IPS-18a (cell line): ENCODE measurements around the gene CCDC68.
"Not testable (repeated sequence)": the region's sequence is repeated elsewhere in the genome, so short reads cannot be mapped to it uniquely, and the experiment has no call there.

Source experiments
- H3K27ac ChIP-seq: one replicate; pipeline ENCODE4 v1.5.1; 2013; ENCODE audit warnings: low read length
- H3K27me3 ChIP-seq: one replicate; pipeline ENCODE4 v1.6.1; 2013; ENCODE audit warnings: mild to moderate bottlenecking, low read length; ENCODE audit not compliant: control insufficient read depth, insufficient read depth
- H3K36me3 ChIP-seq: one replicate; pipeline ENCODE4 v1.6.1; 2013; ENCODE audit warnings: low read depth, low read length; ENCODE audit not compliant: control insufficient read depth
- H3K4me1 ChIP-seq: one replicate; pipeline ENCODE4 v1.6.1; 2013; ENCODE audit warnings: low read depth, low read length; ENCODE audit not compliant: control insufficient read depth
- H3K4me3 ChIP-seq: one replicate; pipeline ENCODE4 v1.5.1; 2013; ENCODE audit warnings: low read length
- H3K9ac ChIP-seq: one replicate; pipeline ENCODE4 v1.6.1; 2013; ENCODE audit warnings: mild to moderate bottlenecking, low read length, moderate library complexity
- H3K9me3 ChIP-seq: one replicate; pipeline ENCODE4 v1.6.1; 2013; ENCODE audit warnings: low read depth, low read length; ENCODE audit not compliant: control insufficient read depth

CCDC68 gene

DNA sequence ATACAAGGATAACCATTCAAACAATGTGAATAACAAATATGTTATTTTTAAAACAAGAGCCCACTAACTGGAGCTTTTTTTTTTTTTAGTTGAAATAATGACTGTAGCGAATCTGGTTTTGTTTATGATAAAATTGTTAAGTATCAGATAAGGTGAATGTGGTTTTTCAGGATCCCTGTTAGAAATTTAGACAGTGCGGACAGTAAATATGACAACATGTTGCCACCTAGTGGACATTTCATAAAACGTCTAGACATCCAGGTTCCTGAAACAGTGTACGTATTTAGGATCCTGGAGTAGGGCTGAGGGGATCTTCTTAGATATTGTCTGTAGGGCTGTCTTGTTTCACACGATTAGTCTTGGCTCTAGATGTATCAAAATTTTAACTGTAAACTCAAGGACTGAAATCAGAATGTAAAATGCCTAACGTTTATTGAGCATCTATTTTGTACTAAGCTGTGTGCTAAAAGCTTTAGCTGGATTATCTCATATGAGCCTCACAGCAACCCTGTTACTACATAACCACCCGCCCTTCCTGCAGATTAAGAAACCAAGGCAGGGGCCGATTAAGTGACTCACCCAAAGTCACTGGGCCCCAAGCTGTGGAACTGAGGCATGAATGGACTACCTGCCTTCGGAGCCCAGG is 23.9 kb upstream of the CCDC68 start:
- no peak overlapping the region for H3K27ac ChIP-seq

GRCh38 chr18:54981076-54981475 is 21.8 kb upstream of the CCDC68 start:
- no peak overlapping the region for H3K9ac ChIP-seq
- H3K36me3 ChIP-seq = no peaks in the 10 kb centered on the region
- no peaks in the 10 kb centered on the region for H3K9me3 ChIP-seq
- H3K4me3 ChIP-seq = no peak overlapping the region
- no peaks in the 10 kb centered on the region for H3K27me3 ChIP-seq
- no peaks in the 10 kb centered on the region for H3K4me1 ChIP-seq
- H3K27ac ChIP-seq = no peak overlapping the region

More for the DNA sequence above, 23.9 kb upstream of the CCDC68 start:
- Histone ChIP-seq H3K36me3 (no peaks in the 10 kb centered on the region), H3K4me1 (no peaks in the 10 kb centered on the region), H3K9me3 (no peaks in the 10 kb centered on the region), H3K4me3 (no peak overlapping the region), H3K27me3 (no peaks in the 10 kb centered on the region), H3K9ac (no peak overlapping the region)

- Histone ChIP-seq H3K36me3 (no peaks in the 10 kb centered on the region), H3K27me3 (no peaks in the 10 kb centered on the region), H3K4me3 (no peak overlapping the region), H3K9ac (no peak overlapping the region), H3K4me1 (no peaks in the 10 kb centered on the region), H3K27ac (no peak overlapping the region), H3K9me3 (no peaks in the 10 kb centered on the region)
Observed at GRCh38 chr18:54975598-54975997, 16.3 kb upstream of the CCDC68 start.

GRCh38 chr18:54973046-54973445 is 13.8 kb upstream of the CCDC68 start:
- no peaks in the 10 kb centered on the region for H3K27me3 ChIP-seq
- H3K9ac ChIP-seq = no peak overlapping the region

DNA sequence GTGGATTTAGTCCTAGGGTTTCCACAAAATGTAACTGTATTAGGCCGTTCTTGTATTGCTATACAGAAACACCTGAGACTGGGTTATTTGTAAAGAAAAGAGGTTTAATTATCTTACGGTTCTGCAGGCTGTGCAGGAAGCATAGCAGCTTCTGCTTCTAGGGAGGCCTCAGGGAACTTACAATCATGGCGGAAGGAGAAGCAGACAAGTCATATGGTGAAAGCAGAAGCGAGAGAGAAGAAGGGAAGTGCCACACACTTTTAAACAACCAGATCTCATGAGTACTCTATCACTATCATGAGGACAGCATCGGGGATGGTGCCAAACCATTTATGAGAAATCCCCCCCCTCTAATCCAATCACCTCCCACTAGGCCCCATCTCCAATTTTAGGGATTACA is 9.5 kb upstream of the CCDC68 start:
- Histone ChIP-seq H3K4me3 (no peak overlapping the region), H3K27ac (no peak overlapping the region), H3K9ac (no peak overlapping the region), H3K36me3 (no peaks in the 10 kb centered on the region), H3K9me3 (no peaks in the 10 kb centered on the region), H3K27me3 (no peaks in the 10 kb centered on the region), H3K4me1 (no peaks in the 10 kb centered on the region)

More at GRCh38 chr18:54973046-54973445, 13.8 kb upstream of the CCDC68 start:
- Histone ChIP-seq H3K4me1 (no peaks in the 10 kb centered on the region), H3K27ac (no peak overlapping the region), H3K36me3 (no peaks in the 10 kb centered on the region), H3K9me3 (no peaks in the 10 kb centered on the region), H3K4me3 (no peak overlapping the region)

GRCh38 chr18:54968237-54968636 is 9.0 kb upstream of the CCDC68 start:
- H3K4me1 ChIP-seq, H3K27ac ChIP-seq, H3K4me3 ChIP-seq, H3K9me3 ChIP-seq, H3K36me3 ChIP-seq, H3K9ac ChIP-seq, H3K27me3 ChIP-seq: not testable (repeated sequence)

GRCh38 chr18:54967786-54968185 is 8.5 kb upstream of the CCDC68 start:
- H3K27ac ChIP-seq = no peak overlapping the region

DNA sequence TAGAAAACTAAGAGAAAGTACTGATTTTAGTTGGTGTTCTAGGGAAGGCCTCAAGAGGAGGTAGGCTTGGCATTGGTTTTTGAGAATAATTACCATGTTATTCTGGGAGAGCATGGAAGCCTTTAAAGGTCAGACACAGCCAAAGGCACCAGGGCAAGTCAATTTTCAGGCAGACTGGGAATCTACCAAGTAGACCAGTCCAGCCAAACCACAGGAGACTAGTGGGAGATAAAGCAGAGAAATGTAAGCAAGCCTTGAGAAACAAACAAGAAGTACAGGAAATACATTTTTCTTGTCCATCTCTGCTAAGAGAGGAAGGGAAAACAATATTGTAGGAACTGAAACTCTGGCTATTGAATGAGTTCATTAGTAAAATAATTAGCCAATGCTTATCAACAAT is 5.5 kb upstream of the CCDC68 start:
- H3K9ac ChIP-seq = no peak overlapping the region
- no peaks in the 10 kb centered on the region for H3K4me1 ChIP-seq
- H3K36me3 ChIP-seq = no peaks in the 10 kb centered on the region
- no peak overlapping the region for H3K4me3 ChIP-seq
- H3K27me3 ChIP-seq = no peaks in the 10 kb centered on the region
- no peaks in the 10 kb centered on the region for H3K9me3 ChIP-seq
- no peak overlapping the region for H3K27ac ChIP-seq

More at GRCh38 chr18:54967786-54968185, 8.5 kb upstream of the CCDC68 start:
- Histone ChIP-seq H3K9ac (no peak overlapping the region), H3K9me3 (no peaks in the 10 kb centered on the region), H3K36me3 (no peaks in the 10 kb centered on the region), H3K4me3 (no peak overlapping the region), H3K27me3 (no peaks in the 10 kb centered on the region), H3K4me1 (no peaks in the 10 kb centered on the region)

DNA sequence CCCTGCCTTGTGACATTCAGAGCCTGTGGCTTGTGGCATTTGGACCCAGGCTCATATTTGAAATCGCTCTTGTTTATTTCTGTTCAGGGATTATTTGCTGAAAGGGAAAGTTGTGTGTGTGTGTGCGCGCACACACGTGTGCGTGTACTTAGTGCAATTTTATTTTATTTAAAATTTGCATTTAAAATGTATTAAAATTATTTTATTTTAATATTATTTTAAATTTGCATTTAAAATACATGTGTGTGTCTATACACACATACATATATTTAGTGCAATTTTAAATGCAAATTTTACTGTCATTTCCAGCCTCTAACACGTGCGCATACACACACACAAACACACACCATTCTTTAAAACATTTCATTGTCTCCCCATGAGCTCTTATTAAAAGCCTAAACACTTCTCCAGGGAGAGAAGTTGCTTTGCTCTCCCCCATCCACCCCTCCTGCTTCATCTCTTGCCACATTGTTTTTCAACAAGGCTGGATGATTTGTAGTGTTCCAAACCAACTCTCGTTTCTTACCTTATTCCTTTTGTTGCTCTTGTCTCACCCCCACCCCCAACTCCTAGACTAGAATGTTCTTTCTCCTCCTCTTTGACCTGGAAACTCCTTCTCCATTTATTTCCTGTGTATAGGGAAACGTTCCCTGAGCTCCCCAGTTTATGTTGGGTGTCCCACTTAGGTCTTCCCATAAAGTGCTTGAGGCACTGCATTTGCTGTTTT is 3.8 kb upstream of the CCDC68 start:
- no peaks in the 10 kb centered on the region for H3K9me3 ChIP-seq
- H3K4me1 ChIP-seq = no peaks in the 10 kb centered on the region
- no peak overlapping the region for H3K9ac ChIP-seq
- no peaks in the 10 kb centered on the region for H3K36me3 ChIP-seq
- H3K27ac ChIP-seq = no peak overlapping the region
- H3K4me3 ChIP-seq = no peak overlapping the region
- H3K27me3 ChIP-seq = peaks cover 10% of the 10 kb centered on the region

- H3K36me3 ChIP-seq = no peaks in the 10 kb centered on the region
- H3K9me3 ChIP-seq = no peaks in the 10 kb centered on the region
- no peak overlapping the region for H3K27ac ChIP-seq
- H3K4me1 ChIP-seq = no peaks in the 10 kb centered on the region
- H3K27me3 ChIP-seq = peaks cover 12% of the 10 kb centered on the region
- H3K4me3 ChIP-seq = no peak overlapping the region
- H3K9ac ChIP-seq = no peak overlapping the region
Observed at GRCh38 chr18:54961868-54962267, 2.6 kb upstream of the CCDC68 start.

- Histone ChIP-seq H3K27me3 (peaks cover 12% of the 10 kb centered on the region), H3K9me3 (no peaks in the 10 kb centered on the region), H3K4me1 (no peaks in the 10 kb centered on the region), H3K9ac (no peak overlapping the region), H3K27ac (no peak overlapping the region), H3K36me3 (no peaks in the 10 kb centered on the region), H3K4me3 (no peak overlapping the region)
Observed at GRCh38 chr18:54961016-54961423, 1.8 kb upstream of the CCDC68 start.

DNA sequence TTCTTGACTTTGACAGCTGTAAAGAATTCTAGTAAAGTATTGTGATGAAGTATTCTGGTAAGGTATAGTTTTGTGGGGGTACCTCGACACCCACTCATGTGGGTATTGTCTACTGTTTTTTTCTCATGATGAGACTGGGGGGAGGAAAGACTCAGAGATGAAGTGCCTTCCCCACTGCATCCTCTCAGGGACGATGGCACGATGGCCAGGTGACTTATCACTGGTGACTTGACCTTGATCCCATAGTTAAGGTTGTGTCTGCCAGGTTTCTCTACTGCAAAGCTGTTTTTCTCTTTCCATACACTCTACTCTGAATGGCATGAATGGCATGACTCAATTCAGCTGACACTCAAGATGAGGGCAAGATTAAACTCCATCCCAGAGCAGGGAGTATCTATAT is 936 bp upstream of the CCDC68 start:
- Histone ChIP-seq H3K27ac (no peak overlapping the region), H3K9ac (no peak overlapping the region)

More for the DNA sequence above, 936 bp upstream of the CCDC68 start:
- Histone ChIP-seq H3K4me3 (no peak overlapping the region), H3K27me3 (peaks cover 12% of the 10 kb centered on the region), H3K36me3 (no peaks in the 10 kb centered on the region), H3K9me3 (no peaks in the 10 kb centered on the region), H3K4me1 (no peaks in the 10 kb centered on the region)
